Endothelial cell (in vitro differentiated cells): ENCODE measurements around the gene EXOC6. TPM values are rescaled to one million over a fixed set of nuclear protein-coding genes. Genes with fewer than 3 reads are reported as not detected.
"Not testable (repeated sequence)": the region's sequence is repeated elsewhere in the genome, so short reads cannot be mapped to it uniquely, and the experiment has no call there.

Source experiments
- DNase-seq: peaks from one replicate; pipeline ENCODE4 v3.0.0; 2021; ENCODE audit warnings: low spot score
- H3K27ac Mint-ChIP-seq: one replicate; pipeline ENCODE4 v1.8.0; 2021; ENCODE audit warnings: mixed read lengths, inconsistent platforms; ENCODE audit not compliant: unreplicated experiment
- H3K27me3 Mint-ChIP-seq: one replicate; pipeline ENCODE4 v1.8.0; 2021; ENCODE audit warnings: mild to moderate bottlenecking, moderate library complexity, mixed read lengths, inconsistent platforms; ENCODE audit not compliant: unreplicated experiment
- H3K36me3 Mint-ChIP-seq: one replicate; pipeline ENCODE4 v1.8.0; 2021; ENCODE audit warnings: mild to moderate bottlenecking, low read depth, mixed read lengths, inconsistent platforms; ENCODE audit not compliant: unreplicated experiment
- H3K4me1 Mint-ChIP-seq: one replicate; pipeline ENCODE4 v1.8.0; 2021; ENCODE audit warnings: mild to moderate bottlenecking, mixed read lengths, inconsistent platforms; ENCODE audit not compliant: unreplicated experiment
- H3K4me3 Mint-ChIP-seq: one replicate; pipeline ENCODE4 v1.8.0; 2021; ENCODE audit warnings: mild to moderate bottlenecking, mixed read lengths, inconsistent platforms; ENCODE audit not compliant: unreplicated experiment
- H3K9me3 Mint-ChIP-seq: one replicate; pipeline ENCODE4 v1.8.0; 2021; ENCODE audit warnings: mixed read lengths, inconsistent platforms; ENCODE audit not compliant: unreplicated experiment
- total RNA-seq: library from RNA; stranded (reverse); fragmentation: NEBNext Ultra II Directional; extraction: Animal tissue kit (Norgen Biotek cat#: 25700); gene quantifications from one replicate; pipeline ENCODE4 v1.2.1, GENCODE V29; 2021; ENCODE audit not compliant: unreplicated experiment
- TF ChIP-seq, protein P1 (sequence below): fragments of 200-600 bp; sonication (generic); IDR thresholded peaks from one replicate; pipeline ENCODE4 v1.5.0; 2021; ENCODE audit warnings: antibody characterized with exemption; ENCODE audit not compliant: unreplicated experiment

Gene EXOC6
- total RNA-seq, 1 donor from 2014 or later, result 28.5 TPM

GRCh38 chr10:92942226-92942625 lies 93.9 kb downstream of the EXOC6 start:
- no peaks in the 10 kb centered on the region for H3K4me1 Mint-ChIP-seq
- H3K36me3 Mint-ChIP-seq, result peaks cover 15% of the 10 kb centered on the region
- H3K9me3 Mint-ChIP-seq, result no peaks in the 10 kb centered on the region
- H3K27me3 Mint-ChIP-seq, result no peaks in the 10 kb centered on the region
- TF ChIP-seq, protein P1, sequence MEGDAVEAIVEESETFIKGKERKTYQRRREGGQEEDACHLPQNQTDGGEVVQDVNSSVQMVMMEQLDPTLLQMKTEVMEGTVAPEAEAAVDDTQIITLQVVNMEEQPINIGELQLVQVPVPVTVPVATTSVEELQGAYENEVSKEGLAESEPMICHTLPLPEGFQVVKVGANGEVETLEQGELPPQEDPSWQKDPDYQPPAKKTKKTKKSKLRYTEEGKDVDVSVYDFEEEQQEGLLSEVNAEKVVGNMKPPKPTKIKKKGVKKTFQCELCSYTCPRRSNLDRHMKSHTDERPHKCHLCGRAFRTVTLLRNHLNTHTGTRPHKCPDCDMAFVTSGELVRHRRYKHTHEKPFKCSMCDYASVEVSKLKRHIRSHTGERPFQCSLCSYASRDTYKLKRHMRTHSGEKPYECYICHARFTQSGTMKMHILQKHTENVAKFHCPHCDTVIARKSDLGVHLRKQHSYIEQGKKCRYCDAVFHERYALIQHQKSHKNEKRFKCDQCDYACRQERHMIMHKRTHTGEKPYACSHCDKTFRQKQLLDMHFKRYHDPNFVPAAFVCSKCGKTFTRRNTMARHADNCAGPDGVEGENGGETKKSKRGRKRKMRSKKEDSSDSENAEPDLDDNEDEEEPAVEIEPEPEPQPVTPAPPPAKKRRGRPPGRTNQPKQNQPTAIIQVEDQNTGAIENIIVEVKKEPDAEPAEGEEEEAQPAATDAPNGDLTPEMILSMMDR, result no peak
- H3K27ac Mint-ChIP-seq, result no peak overlapping the region
- no peak for DNase-seq
- H3K4me3 Mint-ChIP-seq, result no peak overlapping the region

DNA sequence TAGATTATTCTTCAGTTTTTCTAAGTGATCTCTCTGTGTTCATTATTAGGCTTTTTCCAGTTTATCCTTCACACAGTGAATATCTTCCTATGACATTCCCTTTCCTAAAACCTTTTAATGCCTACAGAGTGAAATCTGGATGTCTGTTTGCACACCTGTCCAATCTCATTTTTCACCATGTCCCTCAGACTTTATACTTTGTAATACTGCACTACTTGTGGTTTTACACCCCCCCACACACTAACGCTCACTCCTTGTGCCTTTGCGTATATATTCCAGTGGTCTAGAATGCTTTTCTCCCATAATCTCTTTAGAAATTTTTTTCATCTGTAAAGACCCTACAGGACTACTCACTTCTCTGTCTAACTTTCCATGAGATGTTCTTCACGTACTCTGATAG lies 98.2 kb downstream of the EXOC6 start:
- DNase-seq, result no peak
- no peaks in the 10 kb centered on the region for H3K9me3 Mint-ChIP-seq

GRCh38 chr10:92952573-92952972 lies 104.3 kb downstream of the EXOC6 start:
- H3K27ac Mint-ChIP-seq, H3K4me1 Mint-ChIP-seq, DNase-seq, H3K9me3 Mint-ChIP-seq, H3K27me3 Mint-ChIP-seq, H3K4me3 Mint-ChIP-seq: not testable (repeated sequence)
- peaks cover 14% of the 10 kb centered on the region for H3K36me3 Mint-ChIP-seq

More for the DNA sequence above, 98.2 kb downstream of the EXOC6 start:
- Mint-ChIP-seq H3K27me3 (no peaks in the 10 kb centered on the region), H3K36me3 (peaks cover 25% of the 10 kb centered on the region), H3K4me3 (no peak overlapping the region), H3K4me1 (no peaks in the 10 kb centered on the region), H3K27ac (no peak overlapping the region)
- TF ChIP-seq, protein P1, result no peak

GRCh38 chr10:92957223-92958010 lies 109.1 kb downstream of the EXOC6 start:
- H3K4me3 Mint-ChIP-seq, result no peak overlapping the region
- no peak overlapping the region for H3K27ac Mint-ChIP-seq
- no peaks in the 10 kb centered on the region for H3K4me1 Mint-ChIP-seq
- TF ChIP-seq, protein P1, result no peak
- H3K9me3 Mint-ChIP-seq, result no peaks in the 10 kb centered on the region
- peaks cover 3% of the 10 kb centered on the region for H3K36me3 Mint-ChIP-seq
- no peak for DNase-seq
- no peaks in the 10 kb centered on the region for H3K27me3 Mint-ChIP-seq

- H3K36me3 Mint-ChIP-seq, result no peaks in the 10 kb centered on the region
- no peaks in the 10 kb centered on the region for H3K27me3 Mint-ChIP-seq
- no peak overlapping the region for H3K27ac Mint-ChIP-seq
- H3K4me3 Mint-ChIP-seq, result no peak overlapping the region
- TF ChIP-seq, protein P1, result no peak
- no peaks in the 10 kb centered on the region for H3K9me3 Mint-ChIP-seq
- no peaks in the 10 kb centered on the region for H3K4me1 Mint-ChIP-seq
- no peak for DNase-seq
Observed at GRCh38 chr10:92961638-92962037, 113.3 kb downstream of the EXOC6 start.
